ENCODE measurements around the gene ITGAL. TPM values are rescaled to one million over a fixed set of nuclear protein-coding genes. Genes with fewer than 3 reads are reported as not detected.
A peak's percentile ranks its signal among the peaks of the same experiment; 100 is the strongest.

Gene ITGAL
- total and polyA plus RNA-seq, 2 of the 13 experiments (the other 11 are each of a cell fraction or from before 2014, with no cell fraction given), result 0.86 to 1.2 TPM

- TF ChIP-seq ZNF333 (CRISPR knock-in tag; IDR thresholded peaks at IDR 0.05; ENCODE audit: borderline replicate concordance), result no peak; the same call in 1 of the 2 replicates
- peak; percentile 38; the same call in 1 of the 2 replicates for TF ChIP-seq SMYD3 (CRISPR knock-in tag; IDR thresholded peaks at IDR 0.05)
- peak; percentile 97; the same call in 1 of the 2 replicates for TF ChIP-seq TRAFD1 (CRISPR knock-in tag; IDR thresholded peaks at IDR 0.05; ENCODE audit: borderline replicate concordance)
- TF ChIP-seq ZNF580 (CRISPR knock-in tag; IDR thresholded peaks at IDR 0.05; ENCODE audit: borderline replicate concordance, low read depth), result peak; percentile 66
- TF ChIP-seq ZNF260 (CRISPR knock-in tag; IDR thresholded peaks at IDR 0.05; ENCODE audit: borderline replicate concordance, low read depth), result no peak
- peak; percentile 17; the same call in 1 of the 2 replicates for TF ChIP-seq JUNB (CRISPR knock-in tag; IDR thresholded peaks at IDR 0.05; ENCODE audit: borderline replicate concordance)
- TF ChIP-seq ZMYM3 (CRISPR knock-in tag; IDR thresholded peaks at IDR 0.05), result peak; percentile 85
- TF ChIP-seq AFF4 (CRISPR knock-in tag; IDR thresholded peaks at IDR 0.05), result no peak; the same call in 1 of the 2 replicates
- peak in 1 of 2 experiments; percentile 36; a peak in 3 of 4 replicates for TF ChIP-seq KLF16 (CRISPR knock-in tag; IDR thresholded peaks at IDR 0.05)
- TF ChIP-seq NFYC (CRISPR knock-in tag; IDR thresholded peaks at IDR 0.05), result peak; percentile 61; the same call in 1 of the 2 replicates
- no peak for TF ChIP-seq HNRNPH1 (optimal IDR thresholded peaks at IDR 0.05; ENCODE audit: low read depth, low read length)
- peak; percentile 54; the same call in 1 of the 2 replicates for TF ChIP-seq ZNF552 (CRISPR knock-in tag; IDR thresholded peaks at IDR 0.05; ENCODE audit: borderline replicate concordance)
- 0 out of 2 replicates have a peak, but pooled peaks have one; percentile 57 for TF ChIP-seq ZNF329 (CRISPR knock-in tag; IDR thresholded peaks at IDR 0.05; ENCODE audit: low read depth)
- TF ChIP-seq SIN3B (IDR thresholded peaks at IDR 0.05; ENCODE audit: low read length), result peak; percentile 48
- no peak for TF ChIP-seq ZNF75D (CRISPR knock-in tag; IDR thresholded peaks at IDR 0.05; ENCODE audit: borderline replicate concordance)
- no peak; the same call in 1 of the 2 replicates for TF ChIP-seq ZC3H4 (CRISPR knock-in tag; IDR thresholded peaks at IDR 0.05; ENCODE audit: borderline replicate concordance)
- no peak for TF ChIP-seq ZNF367 (CRISPR knock-in tag; IDR thresholded peaks at IDR 0.05; ENCODE audit: borderline replicate concordance)
- peak; percentile 99 for TF ChIP-seq EEA1 (CRISPR knock-in tag; IDR thresholded peaks at IDR 0.05; ENCODE audit: borderline replicate concordance)
- TF ChIP-seq ARID5B (CRISPR knock-in tag; IDR thresholded peaks at IDR 0.05), result no peak; the same call in none of the 2 replicates
Observed at GRCh38 chr16:30534368-30535105, 62.0 kb downstream of the ITGAL start, which contains the start of gene ZNF747 (continued).
